K562 (cell line): ENCODE measurements around the gene LCNL1. TPM values are rescaled to one million over a fixed set of nuclear protein-coding genes. Genes with fewer than 3 reads are reported as not detected.

Source experiments
- ATAC-seq: fragments of 200-7000 bp; cut with Tn5 transposase; 3 replicates; pipeline ENCODE4 v1.9.1; 2020; ENCODE audit warnings: moderate library complexity
- BruUV-seq: library from RNA; stranded (reverse); fragments of 400-500 nt; replicated peaks from 2 replicates; lab custom pipeline; 2021; lab: Mats Ljungman, UMichigan
- CTCF ChIA-PET: fragments of 300-600 bp; formaldehyde crosslinking; extraction: SDS; loops from one replicate; lab custom pipeline; 2021; ENCODE audit warnings: low intra/inter-chr PET ratio; lab: Yijun Ruan, JAX
- POLR2A ChIA-PET: fragments of 300-600, 350-650 bp; sonication (Branson Sonifier 250); formaldehyde crosslinking; extraction: SDS; loops from one replicate; lab custom pipeline; 2021; ENCODE audit warnings: antibody characterized with exemption, inconsistent platforms; lab: Yijun Ruan, JAX
- DNase-seq, 4 experiments: peaks; one replicate each; pipeline versions ENCODE4 v3.0.0 to v3.0.0-alpha.2; 2011 to 2018; ENCODE audit warnings: low spot score in 3 of 4, mixed read lengths in 3 of 4; ENCODE audit errors: extremely low read depth in 1 of 4
- FAIRE-seq: peaks from 2 replicates; lab custom pipeline; 2011; peaks lifted over from hg19 to GRCh38; lab: Jason Lieb, UNC
- H2AFZ ChIP-seq: 2 replicates; pipeline ENCODE4 v1.6.0; 2011; ENCODE audit warnings: low read depth, low read length, control low read depth, inconsistent platforms
- H3K27ac ChIP-seq: fragments of 200-600 bp; 3 replicates; pipeline ENCODE4 v1.8.0; 2011; ENCODE audit warnings: low read depth, mild to moderate bottlenecking, control low read depth, inconsistent platforms, low read length, moderate library complexity, mixed read lengths; ENCODE audit errors: extremely low read depth
- H3K27me3 ChIP-seq, 2 experiments: fragments of 300-600 bp in 1 of 2; 2 replicates in 1 of 2; 3 replicates in 1 of 2; pipeline versions ENCODE4 v1.6.0 to v1.8.0; 2011; ENCODE audit warnings: inconsistent platforms in 2 of 2, low read length in 2 of 2, mild to moderate bottlenecking in 1 of 2, mixed read lengths in 1 of 2, moderate library complexity in 1 of 2; ENCODE audit not compliant: control insufficient read depth in 2 of 2, insufficient read depth in 2 of 2
- H3K36me3 ChIP-seq: fragments of 300-600 bp; 3 replicates; pipeline ENCODE4 v1.8.0; 2011; ENCODE audit warnings: mild to moderate bottlenecking, low read length, inconsistent platforms; ENCODE audit not compliant: control insufficient read depth, insufficient read depth
- H3K4me1 ChIP-seq, 2 experiments: fragments of 200-600 bp in 1 of 2; replicated peaks in 1 of 2; 2 replicates in 1 of 2; 3 replicates in 1 of 2; pipeline versions ENCODE4 v1.5.1 to v1.8.0; 2011; ENCODE audit warnings: inconsistent platforms in 2 of 2, low read length in 2 of 2, mild to moderate bottlenecking in 1 of 2, mixed read lengths in 1 of 2, moderate library complexity in 1 of 2; ENCODE audit not compliant: control insufficient read depth in 2 of 2, insufficient read depth in 2 of 2
- H3K4me2 ChIP-seq: 2 replicates; pipeline ENCODE4 v1.6.1; 2011; ENCODE audit warnings: low read length, control low read depth, inconsistent platforms, mixed read lengths; ENCODE audit not compliant: insufficient read depth
- H3K4me3 ChIP-seq: fragments of 200-600 bp; sonication (generic), shearing (Covaris generic); 2 replicates; pipeline ENCODE4 v1.5.1; 2016; ENCODE audit warnings: control low read depth, inconsistent platforms
- H3K79me2 ChIP-seq: fragments of 200-600 bp; 3 replicates; pipeline ENCODE4 v1.8.0; 2011; ENCODE audit warnings: low read length, inconsistent platforms; ENCODE audit not compliant: control insufficient read depth, insufficient read depth
- H3K9ac ChIP-seq, 2 experiments: 2 replicates each; pipeline versions ENCODE4 v1.6.0 to v1.6.1; 2011; ENCODE audit warnings: low read depth in 2 of 2, low read length in 2 of 2, control low read depth in 1 of 2, inconsistent platforms in 1 of 2, mild to moderate bottlenecking in 1 of 2, mixed read lengths in 1 of 2; ENCODE audit not compliant: insufficient read depth in 1 of 2
- H3K9me1 ChIP-seq: one replicate; pipeline ENCODE4 v1.6.0; 2011; ENCODE audit warnings: inconsistent platforms, mild to moderate bottlenecking, low read length, moderate library complexity; ENCODE audit not compliant: control insufficient read depth, insufficient read depth
- H3K9me3 ChIP-seq: replicated peaks from 2 replicates; pipeline ENCODE4 v1.5.1; 2011; ENCODE audit warnings: low read depth, low read length, inconsistent platforms; ENCODE audit not compliant: control insufficient read depth, insufficient read depth
- H4K20me1 ChIP-seq: replicated peaks from 2 replicates; pipeline ENCODE4 v1.6.1; 2011; ENCODE audit warnings: low read length, inconsistent platforms, mixed read lengths; ENCODE audit not compliant: control insufficient read depth, insufficient read depth
- NFE2 ChIP-seq: IDR thresholded peaks from 2 replicates; pipeline ENCODE4 v1.6.1; 2014; ENCODE audit warnings: antibody characterized with exemption, low read depth
- POLR2G ChIP-seq: fragments of 200-400 bp; formaldehyde crosslinking; IDR thresholded peaks from 2 replicates; pipeline ENCODE4 v1.6.1; 2017; ENCODE audit warnings: low read depth, mild to moderate bottlenecking, antibody characterized with exemption, low read length, moderate library complexity
- RBFOX2 ChIP-seq: fragments of 200-400 bp; formaldehyde crosslinking; IDR thresholded peaks from 2 replicates; pipeline ENCODE4 v1.6.1; 2017; ENCODE audit warnings: low read depth, mild to moderate bottlenecking, low read length, moderate library complexity
- RBM15 ChIP-seq: fragments of 200-400 bp; formaldehyde crosslinking; IDR thresholded peaks from 2 replicates; pipeline ENCODE4 v1.6.1; 2018; ENCODE audit warnings: mild to moderate bottlenecking, low read length, moderate library complexity; ENCODE audit not compliant: insufficient read depth
- RBM39 ChIP-seq: fragments of 200-400 bp; formaldehyde crosslinking; optimal IDR thresholded peaks from 2 replicates; pipeline ENCODE3; 2018; ENCODE audit warnings: low read depth, low read length
- SMAD3 ChIP-seq: fragments of 450-650 bp; formaldehyde crosslinking; conservative IDR thresholded peaks from 2 replicates; pipeline ENCODE4 v1.4.0; 2020; ENCODE audit warnings: mild to moderate bottlenecking
- U2AF2 ChIP-seq: fragments of 200-400 bp; formaldehyde crosslinking; optimal IDR thresholded peaks from 2 replicates; pipeline ENCODE3; 2017; ENCODE audit warnings: low read depth, mild to moderate bottlenecking, low read length
- YBX1 ChIP-seq: fragments of 450-650 bp; IDR thresholded peaks from 2 replicates; pipeline ENCODE4 v1.7.1; 2016; ENCODE audit warnings: mild to moderate bottlenecking
- ZHX1 ChIP-seq: fragments of 150-350 bp; conservative IDR thresholded peaks from 2 replicates; pipeline ENCODE4 v1.6.1; 2014; ENCODE audit warnings: low read length
- WGBS: fragments of 100-300 bp; shearing (Covaris generic); methylation state at CpG from one replicate; pipeline ENCODE4 v1.1.6; 2016; ENCODE audit warnings: low coverage, mixed read lengths; ENCODE audit not compliant: insufficient coverage; ENCODE audit errors: missing lambda C conversion rate; 5-methylcytosine and 5-hydroxymethylcytosine counted together
- in situ Hi-C: fragments of 300-500 bp; cut with MboI; formaldehyde crosslinking; loops from 4 replicates; pipeline ENCODE4 v1.15.0; 2018; ENCODE audit warnings: inconsistent platforms, mixed read lengths
- intact Hi-C: fragments of 100-400 bp; cut with micrococcal nuclease; formaldehyde crosslinking; loops from 2 replicates; pipeline ENCODE4 v1.14.2; 2022
- polyA plus RNA-seq, 8 experiments: library from polyadenylated mRNA; depleted of rRNA in 4 of 8; stranded (reverse) in 5 of 8; unstranded in 3 of 8; fragments of >200 nt; fragmentation: Nextera tagmentation in 2 of 8; fragmentation: Illumina TruSeq in 1 of 8; extraction: Ambion mirVana in 2 of 8; extraction: Trizol in 1 of 8; gene quantifications; 2 replicates each; pipeline versions ENCODE4 v1.2.1 to v1.2.3, GENCODE V29; 2011 to 2014; ENCODE audit warnings: inconsistent platforms in 1 of 8, missing spikeins in 1 of 8
- total RNA-seq, 7 experiments: library from RNA; depleted of rRNA in 6 of 7; stranded (reverse); fragments of >200 nt in 6 of 7; fragmentation: Illumina TruSeq in 2 of 7; extraction: Trizol in 2 of 7; gene quantifications; 2 replicates each; pipeline versions ENCODE4 v1.2.1 to v1.2.3, GENCODE V29; 2011 to 2021; ENCODE audit warnings: low replicate concordance in 1 of 7
- TF ChIP-seq, protein P1 (sequence below): sonication (generic); IDR thresholded peaks from 2 replicates; pipeline ENCODE4 v1.6.1; 2016

Gene LCNL1
- total and polyA plus RNA-seq, 9 of the 15 experiments (the other 6 are each of a cell fraction or from before 2014, with no cell fraction given): 0.04 to 0.16 (median 0.04) TPM; not detected in 4

DNA sequence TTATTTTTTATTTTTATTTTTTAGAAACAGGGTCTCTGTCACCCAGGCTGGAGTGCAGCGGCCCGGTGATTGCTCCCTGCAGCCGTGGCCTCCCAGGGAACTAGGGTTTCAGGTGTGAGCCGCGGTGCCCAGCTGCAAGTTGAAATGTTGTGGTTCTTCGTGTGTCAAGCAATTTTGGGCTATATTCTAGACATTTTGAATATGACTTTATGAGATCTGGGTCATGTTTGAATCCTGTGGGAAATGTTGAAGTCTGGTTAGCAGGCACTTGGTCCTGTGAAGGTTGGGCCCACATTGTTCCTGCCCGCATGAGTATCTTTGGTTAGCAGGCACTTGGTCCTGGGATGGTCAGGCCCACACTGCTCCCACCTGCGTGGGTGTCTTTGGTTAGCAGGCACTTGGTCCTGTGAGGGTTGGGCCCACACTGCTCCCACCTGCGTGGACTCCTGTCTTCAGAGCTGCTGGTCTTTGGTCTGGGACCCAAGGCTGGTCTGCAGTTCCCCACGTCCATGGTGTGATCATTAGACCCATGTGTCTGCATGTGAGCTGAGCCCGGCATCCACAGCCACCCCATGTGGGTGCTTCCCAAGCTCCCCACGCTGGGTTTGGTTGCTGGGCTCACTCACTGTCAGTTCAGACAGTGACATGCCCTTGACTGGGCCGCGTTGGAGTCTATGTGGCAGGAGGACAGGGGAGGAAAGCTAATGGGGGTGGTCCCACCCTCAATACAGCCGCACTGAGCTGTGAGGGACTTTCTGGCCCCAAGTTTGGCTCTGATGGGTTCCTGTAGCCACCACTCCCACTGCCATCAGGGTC, 45.4 kb upstream of the LCNL1 start:
- peak overlapping the region in 1 of 2 experiments; percentile 66; a peak in 2 of 4 replicates for H3K9ac ChIP-seq
- DNase-seq (no peak), ATAC-seq (no peak), FAIRE-seq (no peak)
- CTCF ChIA-PET: no interaction called here
- no peaks in the 10 kb centered on the region for H3K27me3 ChIP-seq
- H3K4me2 ChIP-seq: no peak overlapping the region
- no peak overlapping the region for H3K4me3 ChIP-seq
- intact Hi-C loops (no loop called here), in situ Hi-C loops (no loop called here)
- 0 out of 2 replicates have a peak, but pooled peaks have one; percentile 42 for TF ChIP-seq POLR2G
- no peak for TF ChIP-seq YBX1
- 81% methylated on average over 15 of the region's 15 CpGs for WGBS
- peaks cover 3% of the 10 kb centered on the region for H3K9me1 ChIP-seq
- H3K4me1 ChIP-seq: peaks cover 0 to 37% of the 10 kb centered on the region in 2 experiments; a peak in 2 of 5 replicates
- POLR2A ChIA-PET: interaction anchor here (0.6 to 2.4 kb wide), 5 partner anchors 10 to 212 kb away, joined by 3 to 19 read pairs (median 6); no protein-coding TSS in a partner anchor
- no peaks in the 10 kb centered on the region for H3K9me3 ChIP-seq
- peaks cover 5% of the 10 kb centered on the region; the same call in 2 of the 3 replicates for H3K79me2 ChIP-seq
- H2AFZ ChIP-seq: no peak overlapping the region
- H3K36me3 ChIP-seq: peaks cover 65% of the 10 kb centered on the region; the same call in 2 of the 3 replicates
- no peaks in the 10 kb centered on the region for H4K20me1 ChIP-seq
- no TSS peak for BruUV-seq
- no peak overlapping the region; the same call in 2 of the 3 replicates for H3K27ac ChIP-seq

- Histone ChIP-seq H3K9me3 (no peaks in the 10 kb centered on the region), H3K9me1 (peaks cover 3% of the 10 kb centered on the region), H2AFZ (no peak overlapping the region), H3K36me3 (peaks cover 57% of the 10 kb centered on the region; the same call in 2 of the 3 replicates), H3K27ac (no peak overlapping the region), H3K27me3 (no peaks in the 10 kb centered on the region), H3K4me2 (no peak overlapping the region), H3K4me1 (peaks cover 7 to 55% of the 10 kb centered on the region in 2 experiments; a peak in 4 of 5 replicates), H3K4me3 (no peak overlapping the region), H3K9ac (no peak overlapping the region), H3K79me2 (peaks cover 26% of the 10 kb centered on the region), H4K20me1 (no peaks in the 10 kb centered on the region)
- intact Hi-C loops (no loop called here), in situ Hi-C loops (no loop called here)
- TF ChIP-seq NFE2 (no peak), SMAD3 (CRISPR knock-in tag) (no peak), ZHX1 (no peak), U2AF2 (no peak), RBM15 (no peak), RBFOX2 (peak; percentile 59), POLR2G (peak; percentile 67; the same call in 1 of the 2 replicates), RBM39 (no peak)
- TF ChIP-seq, protein P1, sequence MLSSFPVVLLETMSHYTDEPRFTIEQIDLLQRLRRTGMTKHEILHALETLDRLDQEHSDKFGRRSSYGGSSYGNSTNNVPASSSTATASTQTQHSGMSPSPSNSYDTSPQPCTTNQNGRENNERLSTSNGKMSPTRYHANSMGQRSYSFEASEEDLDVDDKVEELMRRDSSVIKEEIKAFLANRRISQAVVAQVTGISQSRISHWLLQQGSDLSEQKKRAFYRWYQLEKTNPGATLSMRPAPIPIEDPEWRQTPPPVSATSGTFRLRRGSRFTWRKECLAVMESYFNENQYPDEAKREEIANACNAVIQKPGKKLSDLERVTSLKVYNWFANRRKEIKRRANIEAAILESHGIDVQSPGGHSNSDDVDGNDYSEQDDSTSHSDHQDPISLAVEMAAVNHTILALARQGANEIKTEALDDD: no peak
- FAIRE-seq: no peak
- no peak for ATAC-seq
- ChIA-PET POLR2A (interaction anchor here (0.6 to 1.8 kb wide), 3 partner anchors 13 to 56 kb away, joined by 3 to 4 read pairs (median 3); no protein-coding TSS in a partner anchor), CTCF (no interaction called here)
- no TSS peak for BruUV-seq
- 97% methylated on average over 23 of the region's 28 CpGs for WGBS
- DNase-seq: no peak
These were observed 43.3 kb upstream of the LCNL1 start for GRCh38 chr9:136939431-136939995.
